SK-N-MC (cell line): ENCODE results near the gene ESPL1.

Experiments
- EZH2 ChIP-seq: fragments of 200-600 bp; sonication (generic); IDR thresholded peaks from one replicate; pipeline ENCODE4 v1.6.1; 2017; ENCODE audit warnings: antibody characterized with exemption
- FOXP2 ChIP-seq: optimal IDR thresholded peaks from 2 replicates; pipeline ENCODE3; 2011; ENCODE audit warnings: mild to moderate bottlenecking, moderate library complexity; ENCODE audit not compliant: insufficient read depth; ENCODE audit errors: extremely low read length, control extremely low read depth
- POLR2AphosphoS5 ChIP-seq: IDR thresholded peaks from 2 replicates; pipeline ENCODE4 v1.6.1; 2012; ENCODE audit warnings: mild to moderate bottlenecking, low read depth, low read length, borderline replicate concordance

GRCh38 chr12:53274445-53274844 is 6.3 kb downstream of the ESPL1 start:
- TF ChIP-seq EZH2 (no peak), POLR2AphosphoS5 (no peak), FOXP2 (no peak)
